Gastroesophageal sphincter (tissue), 3 donors: ENCODE measurements around the gene SPG7.

Experiments
- EP300 ChIP-seq: sonication (generic); formaldehyde crosslinking; IDR thresholded peaks from one replicate; pipeline ENCODE4 v1.6.1; 2017; ENCODE audit warnings: antibody characterized with exemption, mild to moderate bottlenecking
- POLR2AphosphoS5 ChIP-seq: sonication (generic); formaldehyde crosslinking; IDR thresholded peaks from one replicate; pipeline ENCODE4 v1.6.1; 2017; ENCODE audit warnings: antibody characterized with exemption
- TF ChIP-seq, protein P1 (sequence below), 4 experiments: fragments of 200-600 bp in 2 of 4; fragments of 450-650 bp in 2 of 4; sonication (generic) in 1 of 4; IDR thresholded peaks; one replicate each; pipeline ENCODE4 v1.5.1; 2017 to 2019; ENCODE audit warnings: antibody characterized with exemption in 4 of 4, mild to moderate bottlenecking in 2 of 4, moderate library complexity in 2 of 4

DNA sequence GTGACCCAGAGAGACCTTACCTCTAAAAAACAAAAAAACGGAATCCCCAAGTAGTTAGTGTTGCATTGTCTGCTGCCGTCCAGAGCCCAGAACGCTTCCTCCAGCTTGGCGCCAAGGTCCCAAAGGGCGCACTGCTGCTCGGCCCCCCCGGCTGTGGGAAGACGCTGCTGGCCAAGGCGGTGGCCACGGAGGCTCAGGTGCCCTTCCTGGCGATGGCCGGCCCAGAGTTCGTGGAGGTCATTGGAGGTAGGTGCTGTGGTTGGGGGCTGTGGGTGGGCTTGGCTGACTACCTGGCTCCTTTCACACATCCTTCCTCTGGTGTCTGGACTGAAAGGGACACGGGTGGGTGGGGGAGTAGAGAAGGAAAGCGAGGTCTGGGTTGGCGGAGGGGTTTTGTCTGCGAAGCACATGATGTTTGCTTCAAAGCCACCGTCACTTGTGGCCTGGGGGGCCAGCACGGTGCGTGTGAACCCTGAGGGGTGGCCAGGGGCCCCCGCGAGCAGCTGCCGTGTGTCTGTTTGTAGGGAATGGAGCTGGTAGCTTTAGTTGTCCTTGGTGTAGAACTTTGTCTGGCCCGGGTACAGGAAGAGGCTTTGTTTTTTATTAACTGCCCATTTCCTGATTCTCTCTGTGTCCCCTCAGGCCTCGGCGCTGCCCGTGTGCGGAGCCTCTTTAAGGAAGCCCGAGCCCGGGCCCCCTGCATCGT, 23.8 kb downstream of the SPG7 start:
- TF ChIP-seq, protein P1, sequence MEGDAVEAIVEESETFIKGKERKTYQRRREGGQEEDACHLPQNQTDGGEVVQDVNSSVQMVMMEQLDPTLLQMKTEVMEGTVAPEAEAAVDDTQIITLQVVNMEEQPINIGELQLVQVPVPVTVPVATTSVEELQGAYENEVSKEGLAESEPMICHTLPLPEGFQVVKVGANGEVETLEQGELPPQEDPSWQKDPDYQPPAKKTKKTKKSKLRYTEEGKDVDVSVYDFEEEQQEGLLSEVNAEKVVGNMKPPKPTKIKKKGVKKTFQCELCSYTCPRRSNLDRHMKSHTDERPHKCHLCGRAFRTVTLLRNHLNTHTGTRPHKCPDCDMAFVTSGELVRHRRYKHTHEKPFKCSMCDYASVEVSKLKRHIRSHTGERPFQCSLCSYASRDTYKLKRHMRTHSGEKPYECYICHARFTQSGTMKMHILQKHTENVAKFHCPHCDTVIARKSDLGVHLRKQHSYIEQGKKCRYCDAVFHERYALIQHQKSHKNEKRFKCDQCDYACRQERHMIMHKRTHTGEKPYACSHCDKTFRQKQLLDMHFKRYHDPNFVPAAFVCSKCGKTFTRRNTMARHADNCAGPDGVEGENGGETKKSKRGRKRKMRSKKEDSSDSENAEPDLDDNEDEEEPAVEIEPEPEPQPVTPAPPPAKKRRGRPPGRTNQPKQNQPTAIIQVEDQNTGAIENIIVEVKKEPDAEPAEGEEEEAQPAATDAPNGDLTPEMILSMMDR (IDR thresholded peaks at IDR 0.05) = no peak
- no peak for TF ChIP-seq EP300
- no peak for TF ChIP-seq POLR2AphosphoS5
